Measurements from ENCODE around the gene DR1. TPM values are rescaled to one million over a fixed set of nuclear protein-coding genes. Genes with fewer than 3 reads are reported as not detected.

The DR1 gene
- total RNA-seq, 4 donors from 2014 or later: 28.3 to 34.2 (median 31.1) TPM

DNA sequence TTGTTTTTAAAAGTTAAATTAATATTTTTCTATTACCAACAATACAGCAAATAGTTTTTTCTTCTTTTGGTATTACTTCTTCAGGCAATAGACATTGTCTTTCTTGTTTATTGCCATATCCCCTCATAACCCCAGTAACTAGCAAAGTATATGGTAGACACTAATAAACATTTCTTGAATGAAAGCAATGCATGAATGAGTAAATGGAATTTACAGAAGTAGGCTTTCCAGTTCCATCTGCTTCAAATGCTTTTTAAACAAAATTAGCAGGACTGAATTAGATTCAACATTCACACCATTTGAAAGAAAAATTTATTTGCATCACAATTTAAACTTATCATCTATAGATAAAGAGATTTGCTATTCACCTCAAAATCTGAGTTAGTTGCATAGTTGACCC, 5.6 kb upstream of the DR1 start:
- TF ChIP-seq, protein P1, sequence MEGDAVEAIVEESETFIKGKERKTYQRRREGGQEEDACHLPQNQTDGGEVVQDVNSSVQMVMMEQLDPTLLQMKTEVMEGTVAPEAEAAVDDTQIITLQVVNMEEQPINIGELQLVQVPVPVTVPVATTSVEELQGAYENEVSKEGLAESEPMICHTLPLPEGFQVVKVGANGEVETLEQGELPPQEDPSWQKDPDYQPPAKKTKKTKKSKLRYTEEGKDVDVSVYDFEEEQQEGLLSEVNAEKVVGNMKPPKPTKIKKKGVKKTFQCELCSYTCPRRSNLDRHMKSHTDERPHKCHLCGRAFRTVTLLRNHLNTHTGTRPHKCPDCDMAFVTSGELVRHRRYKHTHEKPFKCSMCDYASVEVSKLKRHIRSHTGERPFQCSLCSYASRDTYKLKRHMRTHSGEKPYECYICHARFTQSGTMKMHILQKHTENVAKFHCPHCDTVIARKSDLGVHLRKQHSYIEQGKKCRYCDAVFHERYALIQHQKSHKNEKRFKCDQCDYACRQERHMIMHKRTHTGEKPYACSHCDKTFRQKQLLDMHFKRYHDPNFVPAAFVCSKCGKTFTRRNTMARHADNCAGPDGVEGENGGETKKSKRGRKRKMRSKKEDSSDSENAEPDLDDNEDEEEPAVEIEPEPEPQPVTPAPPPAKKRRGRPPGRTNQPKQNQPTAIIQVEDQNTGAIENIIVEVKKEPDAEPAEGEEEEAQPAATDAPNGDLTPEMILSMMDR (IDR thresholded peaks at IDR 0.05; ENCODE audit: low read depth): no peak

DNA sequence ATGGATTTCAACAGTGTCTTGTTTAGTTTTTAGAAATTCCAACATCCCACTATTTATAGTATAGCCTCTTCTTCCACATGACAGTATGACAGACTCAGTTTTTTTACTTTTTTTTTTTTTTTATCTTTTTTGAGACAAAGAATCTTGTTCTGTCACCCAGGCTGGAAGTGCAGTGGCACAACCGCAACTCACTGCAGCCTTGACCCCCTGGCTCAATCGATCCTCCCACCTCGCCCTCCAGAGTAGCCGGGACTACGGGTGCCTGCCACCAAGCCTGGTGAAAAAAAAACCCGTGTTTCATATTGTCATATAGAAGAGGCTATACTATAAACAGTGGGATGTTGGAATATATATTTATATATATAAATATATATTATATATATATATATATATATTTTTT, 1.2 kb upstream of the DR1 start:
- TF ChIP-seq, protein P1 (IDR thresholded peaks at IDR 0.05; ENCODE audit: low read depth): no peak

DNA sequence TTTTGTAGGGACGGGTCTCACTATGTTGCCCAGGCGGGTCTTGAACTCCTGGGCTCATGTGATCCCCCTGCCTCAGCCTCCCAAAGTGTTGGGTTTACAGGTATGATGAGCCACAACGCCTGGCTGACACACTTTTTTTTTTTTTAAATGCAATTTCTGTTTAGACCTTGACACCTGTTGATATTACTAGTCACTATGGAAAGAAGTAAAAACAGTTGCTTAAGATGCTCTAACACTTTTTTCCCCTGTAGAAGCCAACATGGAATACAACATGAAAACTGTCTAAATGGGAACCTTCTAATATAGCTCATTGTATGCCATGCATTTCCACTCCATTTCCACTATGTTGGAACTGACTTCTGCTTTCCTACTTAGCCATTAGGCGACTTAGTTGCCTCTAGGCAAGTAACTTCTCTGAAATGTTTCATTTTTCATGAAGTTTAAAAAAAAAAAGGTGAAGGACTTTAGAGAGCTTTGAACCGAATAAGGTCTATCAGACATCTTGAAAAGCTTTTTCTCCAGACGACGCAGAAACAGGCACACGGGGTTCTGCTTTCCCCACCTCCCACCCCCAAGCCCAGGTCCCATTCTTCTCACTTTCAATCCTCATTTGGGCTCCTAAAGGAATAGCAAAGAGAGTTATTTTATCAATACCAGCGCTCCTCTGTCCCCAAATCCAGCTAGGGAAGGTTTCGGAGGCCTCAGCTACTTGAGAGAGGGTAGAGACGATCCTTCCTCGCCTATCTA, 648 bp upstream of the DR1 start:
- TF ChIP-seq, protein P1 (IDR thresholded peaks at IDR 0.05; ENCODE audit: low read depth): no peak

DNA sequence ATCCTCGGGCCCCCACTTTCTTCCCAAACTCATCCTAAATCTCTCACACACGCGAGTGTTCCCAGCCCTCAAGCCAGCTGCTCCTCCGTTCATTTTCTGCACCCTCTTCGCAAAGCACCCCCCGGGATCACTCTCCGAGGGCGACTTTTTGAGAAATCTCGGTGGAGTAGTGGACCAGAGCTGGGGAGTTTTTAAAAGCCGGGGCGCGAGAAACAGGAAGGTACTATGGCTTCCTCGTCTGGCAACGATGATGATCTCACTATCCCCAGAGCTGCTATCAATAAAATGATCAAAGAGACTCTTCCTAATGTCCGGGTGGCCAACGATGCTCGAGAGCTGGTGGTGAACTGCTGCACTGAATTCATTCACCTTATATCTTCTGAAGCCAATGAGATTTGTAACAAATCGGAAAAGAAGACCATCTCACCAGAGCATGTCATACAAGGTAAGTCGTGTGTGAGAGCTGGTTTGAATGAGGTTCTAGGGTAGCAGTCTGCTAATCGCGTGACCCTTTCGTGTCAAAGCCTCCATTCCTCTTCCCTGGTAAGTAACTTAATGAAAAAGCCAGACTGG, 800 bp downstream of the DR1 start:
- TF ChIP-seq, protein P1 (IDR thresholded peaks at IDR 0.05; ENCODE audit: low read depth): no peak

DNA sequence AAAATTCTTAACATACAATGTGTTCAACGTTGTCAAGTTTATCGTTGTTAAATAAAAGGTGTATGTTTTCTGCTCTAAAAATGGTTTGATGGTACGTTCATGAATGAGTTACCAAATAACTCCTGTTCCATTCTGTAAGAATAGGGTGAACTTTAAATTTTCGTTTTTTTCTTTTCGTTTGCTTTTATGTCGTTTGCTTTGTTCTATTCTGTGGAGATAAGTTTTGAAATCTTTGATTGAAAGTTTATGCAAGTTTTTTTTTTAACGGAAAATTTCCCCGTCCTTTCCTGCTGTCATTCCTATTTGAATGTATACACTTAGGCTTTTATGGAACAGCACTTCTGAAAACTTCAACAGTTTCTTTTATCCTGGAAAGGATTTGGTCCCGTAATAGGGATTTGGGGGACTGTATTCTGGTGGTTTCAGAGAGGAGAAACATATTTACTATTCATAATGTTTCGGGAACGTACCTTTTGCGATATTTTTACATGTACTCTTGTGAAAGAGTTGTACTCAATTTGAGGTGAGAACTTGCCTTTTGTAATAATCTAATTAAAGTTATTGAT, 1.7 kb downstream of the DR1 start:
- TF ChIP-seq, protein P1 (IDR thresholded peaks at IDR 0.05; ENCODE audit: low read depth): no peak

DNA sequence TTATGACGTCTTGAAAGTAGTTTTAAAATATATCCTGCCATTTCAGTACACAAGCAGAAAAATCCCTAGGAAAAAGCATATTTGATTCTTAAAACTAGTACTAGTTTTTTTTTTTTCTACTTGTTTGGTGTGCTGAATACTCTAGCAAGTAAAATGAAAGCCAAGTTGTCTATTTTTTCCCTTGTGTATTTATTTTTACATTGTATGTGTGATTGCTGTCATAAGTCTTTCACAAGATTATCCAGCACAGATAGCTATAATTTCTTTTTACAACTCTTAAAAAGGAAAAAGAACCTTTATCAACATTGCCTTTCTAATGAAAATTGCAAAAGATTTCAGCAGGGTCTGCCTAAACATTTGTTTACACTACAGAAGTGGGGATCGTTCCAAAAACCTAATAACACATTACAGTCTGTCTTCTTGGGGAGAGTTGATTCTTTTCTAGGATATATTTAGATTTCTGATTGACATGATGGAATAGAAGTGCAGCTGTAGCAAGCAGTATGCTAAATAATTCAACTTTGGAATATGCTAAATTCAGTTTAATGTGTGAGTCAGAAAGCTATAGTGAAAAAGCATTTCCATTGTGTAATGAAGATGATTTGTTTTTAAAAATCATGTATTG, 2.5 kb downstream of the DR1 start:
- TF ChIP-seq, protein P1 (IDR thresholded peaks at IDR 0.05; ENCODE audit: low read depth): no peak

Measured in subcutaneous adipose tissue (tissue), 4 donors.